Endothelial cell of umbilical vein (primary cell): ENCODE data around the gene KRTAP3-2. TPM values are rescaled to one million over a fixed set of nuclear protein-coding genes. Genes with fewer than 3 reads are reported as not detected.

ENCODE experiments used
- BruUV-seq: library from RNA; stranded (reverse); fragments of 400-500 nt; replicated peaks from 2 replicates; lab custom pipeline; 2021; lab: Mats Ljungman, UMichigan
- CTCF ChIA-PET: fragments of 300-600, 350-600 bp; sonication (Branson Sonifier 250); formaldehyde crosslinking; loops from one replicate; lab custom pipeline; 2021; ENCODE audit warnings: antibody characterized with exemption, inconsistent platforms; lab: Charles Lee
- POLR2A ChIA-PET: fragments of 300-600, 350-600 bp; sonication (Branson Sonifier 250); formaldehyde crosslinking; loops from one replicate; lab custom pipeline; 2021; ENCODE audit warnings: antibody characterized with exemption, inconsistent platforms; lab: Charles Lee
- DNase-seq: peaks from one replicate; pipeline ENCODE4 v3.0.0-alpha.2; 2011; ENCODE audit warnings: low read depth, low spot score
- FAIRE-seq: peaks from 2 replicates; lab custom pipeline; 2011; peaks lifted over from hg19 to GRCh38; lab: Jason Lieb, UNC
- H2AFZ ChIP-seq: 2 replicates; pipeline ENCODE4 v1.6.0; 2012; ENCODE audit warnings: low read depth, low read length, control low read depth, inconsistent platforms
- H3K27ac ChIP-seq: 2 replicates; pipeline ENCODE4 v1.5.1; 2011; ENCODE audit warnings: low read depth, mild to moderate bottlenecking, control low read depth, low read length, moderate library complexity; ENCODE audit not compliant: insufficient read depth
- H3K27me3 ChIP-seq, 2 experiments: 2 replicates each; pipeline versions ENCODE4 v1.6.0 to v1.6.1; 2011; ENCODE audit warnings: low read length in 2 of 2, mixed read lengths in 1 of 2; ENCODE audit not compliant: control insufficient read depth in 2 of 2, insufficient read depth in 2 of 2
- H3K36me3 ChIP-seq, 2 experiments: 2 replicates in 1 of 2; 3 replicates in 1 of 2; pipeline ENCODE4 v1.5.1; 2011; ENCODE audit warnings: low read length in 2 of 2, mild to moderate bottlenecking in 1 of 2, moderate library complexity in 1 of 2; ENCODE audit not compliant: control insufficient read depth in 2 of 2, insufficient read depth in 2 of 2; ENCODE audit errors: extremely low read depth in 1 of 2
- H3K4me1 ChIP-seq: 3 replicates; pipeline ENCODE4 v1.5.1; 2011; ENCODE audit warnings: mild to moderate bottlenecking, low read length; ENCODE audit not compliant: control insufficient read depth, insufficient read depth; ENCODE audit errors: extremely low read depth
- H3K4me2 ChIP-seq: 2 replicates; pipeline ENCODE4 v1.6.1; 2011; ENCODE audit warnings: low read length, control low read depth, mixed read lengths; ENCODE audit not compliant: insufficient read depth
- H3K4me3 ChIP-seq, 3 experiments: fragments of 200-600 bp in 1 of 3; sonication (generic), shearing (Covaris generic) in 1 of 3; replicated peaks in 1 of 3; 2 replicates each; pipeline ENCODE4 v1.5.1; 2011 to 2016; ENCODE audit warnings: control low read depth in 3 of 3, low read length in 3 of 3, mild to moderate bottlenecking in 2 of 3, inconsistent platforms in 1 of 3, low read depth in 1 of 3, moderate library complexity in 1 of 3; ENCODE audit not compliant: insufficient read depth in 1 of 3
- H3K79me2 ChIP-seq: 2 replicates; pipeline ENCODE4 v1.6.0; 2012; ENCODE audit warnings: low read length, inconsistent platforms; ENCODE audit not compliant: control insufficient read depth, insufficient read depth
- H3K9ac ChIP-seq: replicated peaks from 2 replicates; pipeline ENCODE3; 2011; ENCODE audit warnings: low read length, control low read depth; ENCODE audit not compliant: insufficient read depth; ENCODE audit errors: extremely low read depth
- H3K9me1 ChIP-seq: replicated peaks from 3 replicates; pipeline ENCODE4 v1.6.0; 2011; ENCODE audit warnings: mild to moderate bottlenecking, low read length; ENCODE audit not compliant: control insufficient read depth, insufficient read depth; ENCODE audit errors: extremely low read depth
- H3K9me3 ChIP-seq: replicated peaks from 2 replicates; pipeline ENCODE4 v1.5.1; 2012; ENCODE audit warnings: low read length, inconsistent platforms; ENCODE audit not compliant: control insufficient read depth, insufficient read depth
- H4K20me1 ChIP-seq: replicated peaks from 2 replicates; pipeline ENCODE3; 2011; ENCODE audit warnings: mild to moderate bottlenecking, low read length; ENCODE audit not compliant: control insufficient read depth, insufficient read depth; ENCODE audit errors: extremely low read depth
- CTCF ChIP-seq, 2 donors: IDR thresholded peaks; 1 replicate in 1 of 2; 2 replicates in 1 of 2; pipeline ENCODE4 v1.5.1; 2011; ENCODE audit warnings: low read length in 2 of 2, mild to moderate bottlenecking in 2 of 2, moderate library complexity in 2 of 2, control low read depth in 1 of 2, inconsistent platforms in 1 of 2, low read depth in 1 of 2; ENCODE audit not compliant: insufficient read depth in 1 of 2; ENCODE audit errors: extremely low read depth in 1 of 2
- EZH2 ChIP-seq: IDR thresholded peaks from 2 replicates; pipeline ENCODE4 v1.6.1; 2012; ENCODE audit warnings: borderline replicate concordance, low read depth, mild to moderate bottlenecking, moderate library complexity, low read length, inconsistent platforms; ENCODE audit not compliant: severe bottlenecking
- FOS ChIP-seq: IDR thresholded peaks from 2 replicates; pipeline ENCODE4 v1.6.1; 2011; ENCODE audit warnings: mild to moderate bottlenecking, low read length, moderate library complexity, borderline replicate concordance; ENCODE audit not compliant: insufficient read depth
- GATA2 ChIP-seq: IDR thresholded peaks from 2 replicates; pipeline ENCODE4 v1.7.0; 2011; ENCODE audit warnings: low read depth, mild to moderate bottlenecking, moderate library complexity, mixed read lengths, low read length; ENCODE audit not compliant: insufficient read length, insufficient read depth
- JUN ChIP-seq: IDR thresholded peaks from 2 replicates; pipeline ENCODE4 v1.6.1; 2011; ENCODE audit warnings: borderline replicate concordance, low read depth; ENCODE audit not compliant: insufficient read length, insufficient read depth
- MAX ChIP-seq: IDR thresholded peaks from 2 replicates; pipeline ENCODE4 v1.6.1; 2011; ENCODE audit not compliant: insufficient read depth, insufficient read length
- MYC ChIP-seq: IDR thresholded peaks from one replicate; pipeline ENCODE4 v1.6.1; 2011; ENCODE audit warnings: mild to moderate bottlenecking, low read depth, low read length
- POLR2A ChIP-seq: IDR thresholded peaks from 2 replicates; pipeline ENCODE4 v1.6.1; 2012; ENCODE audit warnings: low read depth, mild to moderate bottlenecking, control low read depth, low read length
- POLR2AphosphoS5 ChIP-seq: IDR thresholded peaks from 2 replicates; pipeline ENCODE4 v1.6.1; 2012; ENCODE audit warnings: low read depth, mild to moderate bottlenecking, control low read depth, low read length, moderate library complexity; ENCODE audit not compliant: insufficient read depth
- dilution Hi-C: fragments of 300-500 bp; cut with MboI; formaldehyde crosslinking; loops from one replicate; pipeline ENCODE4 v1.15.0; 2019; ENCODE audit warnings: low sequenced_read_pairs; ENCODE audit not compliant: extremely low pct_ligation_motif_present
- intact Hi-C: fragments of 100-400 bp; cut with micrococcal nuclease; formaldehyde crosslinking; loops from one replicate; pipeline ENCODE4 v1.10.0; 2022
- polyA plus RNA-seq, 4 experiments: library from polyadenylated mRNA; depleted of rRNA in 3 of 4; stranded (reverse) in 3 of 4; unstranded in 1 of 4; fragments of >200 nt; gene quantifications; 2 replicates each; pipeline versions ENCODE4 v1.2.1 to v1.2.3, GENCODE V29; 2011 to 2012; ENCODE audit warnings: missing spikeins in 1 of 4
- total RNA-seq: library from RNA; stranded (reverse); gene quantifications from 2 replicates; pipeline ENCODE4 v1.2.3, GENCODE V29; 2021

Gene KRTAP3-2
- total and polyA plus RNA-seq, 2 donors (not counting 3 experiments of a cell fraction or from before 2014, with no cell fraction given): not detected

GRCh38 chr17:41009936-41010335 is 10.2 kb upstream of the KRTAP3-2 start:
- intact Hi-C loops (no loop called here), dilution Hi-C loops (no loop called here)
- H3K9me3 ChIP-seq: no peaks in the 10 kb centered on the region
- H3K79me2 ChIP-seq: no peaks in the 10 kb centered on the region
- peaks cover 0 to 1% of the 10 kb centered on the region in 2 experiments for H3K27me3 ChIP-seq
- BruUV-seq: no TSS peak
- H3K9ac ChIP-seq: no peak overlapping the region
- H3K27ac ChIP-seq: no peak overlapping the region
- FAIRE-seq (no peak), DNase-seq (no peak)
- no peak for TF ChIP-seq FOS
- TF ChIP-seq JUN: no peak
- no peak for TF ChIP-seq POLR2AphosphoS5
- TF ChIP-seq CTCF (IDR thresholded peaks at IDR 0.05; ENCODE audit: extremely low read depth in 1 of 2, insufficient read depth in 1 of 2, low read depth in 1 of 2, low read length in 2 of 2): no peak
- no peak for TF ChIP-seq GATA2
- TF ChIP-seq POLR2A: no peak
- TF ChIP-seq EZH2: no peak
- TF ChIP-seq MYC: no peak
- no peak for TF ChIP-seq MAX
- H3K36me3 ChIP-seq: no peaks in the 10 kb centered on the region
- ChIA-PET POLR2A (no interaction called here), CTCF (no interaction called here)
- no peaks in the 10 kb centered on the region for H3K9me1 ChIP-seq
- no peaks in the 10 kb centered on the region for H4K20me1 ChIP-seq
- no peak overlapping the region for H2AFZ ChIP-seq
- no peak overlapping the region for H3K4me3 ChIP-seq
- H3K4me1 ChIP-seq: no peaks in the 10 kb centered on the region
- no peak overlapping the region for H3K4me2 ChIP-seq
